ENCODE measurements around the gene NPY4R2.
"Not testable (repeated sequence)": the region's sequence is repeated elsewhere in the genome, so short reads cannot be mapped to it uniquely, and the experiment has no call there.

GRCh38 chr10:47960699-47961098 is 42.2 kb downstream of the NPY4R2 start:
- TF ChIP-seq CTCF, POLR2A (IDR thresholded peaks at IDR 0.05): not testable (repeated sequence)
